Neural cell (in vitro differentiated cells): ENCODE data around the gene COL13A1. TPM values are rescaled to one million over a fixed set of nuclear protein-coding genes. Genes with fewer than 3 reads are reported as not detected.

Experiments used
- H2AFZ ChIP-seq: fragments of 200-600, 300-800 bp; sonication (generic), shearing (Covaris generic); 2 replicates; pipeline ENCODE4 v1.6.0; 2014; ENCODE audit warnings: low read depth, mild to moderate bottlenecking, antibody characterized with exemption, low read length, moderate library complexity
- H3F3A ChIP-seq: fragments of 200-600 bp; shearing (Covaris generic); 2 replicates; pipeline ENCODE4 v1.6.1; 2016; ENCODE audit warnings: mild to moderate bottlenecking, moderate library complexity, mixed read lengths, antibody characterized with exemption, low read length; ENCODE audit not compliant: insufficient read depth, poor library complexity, severe bottlenecking
- H3K27ac ChIP-seq: fragments of 200-600, 300-800 bp; sonication (generic), shearing (Covaris generic); 2 replicates; pipeline ENCODE4 v1.5.1; 2014; ENCODE audit warnings: mild to moderate bottlenecking, low read length, moderate library complexity
- H3K27me3 ChIP-seq: fragments of 300-800, 200-600 bp; sonication (generic), shearing (Covaris generic); 2 replicates; pipeline ENCODE4 v1.6.0; 2014; ENCODE audit warnings: mild to moderate bottlenecking, low read depth, low read length, moderate library complexity; ENCODE audit not compliant: insufficient read depth
- H3K36me3 ChIP-seq: fragments of 300-800, 200-600 bp; sonication (generic), shearing (Covaris generic); 2 replicates; pipeline ENCODE4 v1.5.1; 2014; ENCODE audit warnings: mild to moderate bottlenecking, antibody characterized with exemption, low read length, moderate library complexity; ENCODE audit not compliant: insufficient read depth
- H3K4me2 ChIP-seq: fragments of 300-800, 200-600 bp; sonication (generic), shearing (Covaris generic); 2 replicates; pipeline ENCODE4 v1.6.0; 2014; ENCODE audit warnings: mild to moderate bottlenecking, low read length
- H3K4me3 ChIP-seq: fragments of 300-800, 200-600 bp; sonication (generic), shearing (Covaris generic); 2 replicates; pipeline ENCODE4 v1.5.1; 2014; ENCODE audit warnings: mild to moderate bottlenecking, low read length, moderate library complexity
- H3K79me2 ChIP-seq: fragments of 200-600 bp; shearing (Covaris generic); replicated peaks from 2 replicates; pipeline ENCODE4 v1.6.0; 2014; ENCODE audit warnings: mild to moderate bottlenecking, low read length, moderate library complexity; ENCODE audit not compliant: insufficient read depth
- H3K9ac ChIP-seq: fragments of 300-800, 200-600 bp; sonication (generic), shearing (Covaris generic); 2 replicates; pipeline ENCODE4 v1.6.1; 2016; ENCODE audit warnings: mild to moderate bottlenecking, low read length, mixed read lengths
- H3K9me2 ChIP-seq: fragments of 200-600 bp; shearing (Covaris generic); 2 replicates; pipeline ENCODE4 v1.6.1; 2016; ENCODE audit warnings: mild to moderate bottlenecking, low read length, mixed read lengths; ENCODE audit not compliant: insufficient read depth
- H3K9me3 ChIP-seq: fragments of 200-600, 300-800 bp; sonication (generic), shearing (Covaris generic); 2 replicates; pipeline ENCODE4 v1.6.1; 2016; ENCODE audit warnings: mild to moderate bottlenecking, mixed run types, low read length, moderate library complexity, mixed read lengths
- H4K20me1 ChIP-seq: fragments of 200-600 bp; shearing (Covaris generic); 2 replicates; pipeline ENCODE4 v1.6.1; 2016; ENCODE audit warnings: mild to moderate bottlenecking, mixed run types; ENCODE audit not compliant: insufficient read depth
- EP300 ChIP-seq: fragments of 450-650 bp; conservative IDR thresholded peaks from 2 replicates; pipeline ENCODE4 v1.6.1; 2014; ENCODE audit warnings: antibody characterized with exemption, mild to moderate bottlenecking, moderate library complexity; ENCODE audit not compliant: poor library complexity, severe bottlenecking
- EZH2 ChIP-seq: fragments of 200-600, 300-800 bp; shearing (Covaris generic), sonication (generic); IDR thresholded peaks from 2 replicates; pipeline ENCODE4 v1.6.1; 2014; ENCODE audit warnings: antibody characterized with exemption, low read length, borderline replicate concordance, mild to moderate bottlenecking; ENCODE audit not compliant: insufficient read depth, poor library complexity, severe bottlenecking
- MXI1 ChIP-seq: fragments of 450-650 bp; conservative IDR thresholded peaks from 2 replicates; pipeline ENCODE4 v1.6.1; 2014; ENCODE audit warnings: antibody characterized with exemption, mild to moderate bottlenecking; ENCODE audit not compliant: poor library complexity, severe bottlenecking
- POLR2AphosphoS5 ChIP-seq: IDR thresholded peaks from 2 replicates; pipeline ENCODE4 v1.6.1; 2012
- RAD21 ChIP-seq: fragments of 450-650 bp; conservative IDR thresholded peaks from 2 replicates; pipeline ENCODE4 v1.6.1; 2014; ENCODE audit warnings: antibody characterized with exemption, mild to moderate bottlenecking, moderate library complexity
- SMC3 ChIP-seq: fragments of 450-650 bp; conservative IDR thresholded peaks from 2 replicates; pipeline ENCODE4 v1.6.1; 2014; ENCODE audit warnings: antibody characterized with exemption, mild to moderate bottlenecking, moderate library complexity; ENCODE audit not compliant: poor library complexity
- TAF1 ChIP-seq: IDR thresholded peaks from 2 replicates; pipeline ENCODE4 v1.6.1; 2012; ENCODE audit warnings: low read depth
- polyA plus RNA-seq: library from polyadenylated mRNA; depleted of rRNA; stranded (reverse); fragments of >200 nt; gene quantifications from 2 replicates; pipeline ENCODE4 v1.2.3, GENCODE V29; 2014
- TF ChIP-seq, protein P1 (sequence below): fragments of 450-650 bp; IDR thresholded peaks from 2 replicates; pipeline ENCODE4 v1.5.1; 2014; ENCODE audit warnings: antibody characterized with exemption, mild to moderate bottlenecking, moderate library complexity; ENCODE audit not compliant: poor library complexity, severe bottlenecking
- TF ChIP-seq, protein P2 (sequence below): IDR thresholded peaks from 2 replicates; pipeline ENCODE4 v1.6.1; 2012; ENCODE audit warnings: borderline replicate concordance

COL13A1 gene
- polyA plus RNA-seq, 1 donor from 2014 or later: 4.7 TPM

DNA sequence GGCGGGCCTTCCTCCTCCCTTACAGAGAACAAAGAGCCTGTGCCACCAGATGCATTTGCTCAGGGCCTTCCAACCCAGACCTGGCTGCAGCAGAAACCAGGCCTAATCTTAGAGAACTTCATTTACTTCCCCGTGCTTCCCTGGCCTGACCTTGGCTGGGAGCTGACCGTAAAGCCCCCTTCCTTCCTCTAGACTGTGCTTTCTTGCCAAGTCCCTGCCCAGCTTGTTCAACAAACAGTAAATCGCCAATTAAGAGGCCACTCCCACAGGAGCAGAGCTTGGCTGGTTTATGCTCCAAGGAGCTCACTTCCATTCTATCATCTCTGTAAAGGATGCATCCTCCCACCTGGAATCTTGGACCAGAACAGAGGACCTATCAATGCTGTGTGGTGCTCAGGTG, 110.9 kb downstream of the COL13A1 start:
- H3K79me2 ChIP-seq: no peaks in the 10 kb centered on the region
- no peaks in the 10 kb centered on the region for H3F3A ChIP-seq
- no peaks in the 10 kb centered on the region for H3K9me2 ChIP-seq
- no peaks in the 10 kb centered on the region for H3K27me3 ChIP-seq
- H3K27ac ChIP-seq: no peak overlapping the region
- no peaks in the 10 kb centered on the region for H4K20me1 ChIP-seq
- H3K36me3 ChIP-seq: no peaks in the 10 kb centered on the region
- H3K9me3 ChIP-seq: no peaks in the 10 kb centered on the region
- no peak overlapping the region for H3K4me2 ChIP-seq
- no peak overlapping the region for H3K4me3 ChIP-seq
- TF ChIP-seq EP300 (no peak), RAD21 (no peak), POLR2AphosphoS5 (no peak), EZH2 (no peak), MXI1 (no peak), TAF1 (no peak), SMC3 (no peak)
- TF ChIP-seq, protein P1, sequence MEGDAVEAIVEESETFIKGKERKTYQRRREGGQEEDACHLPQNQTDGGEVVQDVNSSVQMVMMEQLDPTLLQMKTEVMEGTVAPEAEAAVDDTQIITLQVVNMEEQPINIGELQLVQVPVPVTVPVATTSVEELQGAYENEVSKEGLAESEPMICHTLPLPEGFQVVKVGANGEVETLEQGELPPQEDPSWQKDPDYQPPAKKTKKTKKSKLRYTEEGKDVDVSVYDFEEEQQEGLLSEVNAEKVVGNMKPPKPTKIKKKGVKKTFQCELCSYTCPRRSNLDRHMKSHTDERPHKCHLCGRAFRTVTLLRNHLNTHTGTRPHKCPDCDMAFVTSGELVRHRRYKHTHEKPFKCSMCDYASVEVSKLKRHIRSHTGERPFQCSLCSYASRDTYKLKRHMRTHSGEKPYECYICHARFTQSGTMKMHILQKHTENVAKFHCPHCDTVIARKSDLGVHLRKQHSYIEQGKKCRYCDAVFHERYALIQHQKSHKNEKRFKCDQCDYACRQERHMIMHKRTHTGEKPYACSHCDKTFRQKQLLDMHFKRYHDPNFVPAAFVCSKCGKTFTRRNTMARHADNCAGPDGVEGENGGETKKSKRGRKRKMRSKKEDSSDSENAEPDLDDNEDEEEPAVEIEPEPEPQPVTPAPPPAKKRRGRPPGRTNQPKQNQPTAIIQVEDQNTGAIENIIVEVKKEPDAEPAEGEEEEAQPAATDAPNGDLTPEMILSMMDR: no peak
- TF ChIP-seq, protein P2, sequence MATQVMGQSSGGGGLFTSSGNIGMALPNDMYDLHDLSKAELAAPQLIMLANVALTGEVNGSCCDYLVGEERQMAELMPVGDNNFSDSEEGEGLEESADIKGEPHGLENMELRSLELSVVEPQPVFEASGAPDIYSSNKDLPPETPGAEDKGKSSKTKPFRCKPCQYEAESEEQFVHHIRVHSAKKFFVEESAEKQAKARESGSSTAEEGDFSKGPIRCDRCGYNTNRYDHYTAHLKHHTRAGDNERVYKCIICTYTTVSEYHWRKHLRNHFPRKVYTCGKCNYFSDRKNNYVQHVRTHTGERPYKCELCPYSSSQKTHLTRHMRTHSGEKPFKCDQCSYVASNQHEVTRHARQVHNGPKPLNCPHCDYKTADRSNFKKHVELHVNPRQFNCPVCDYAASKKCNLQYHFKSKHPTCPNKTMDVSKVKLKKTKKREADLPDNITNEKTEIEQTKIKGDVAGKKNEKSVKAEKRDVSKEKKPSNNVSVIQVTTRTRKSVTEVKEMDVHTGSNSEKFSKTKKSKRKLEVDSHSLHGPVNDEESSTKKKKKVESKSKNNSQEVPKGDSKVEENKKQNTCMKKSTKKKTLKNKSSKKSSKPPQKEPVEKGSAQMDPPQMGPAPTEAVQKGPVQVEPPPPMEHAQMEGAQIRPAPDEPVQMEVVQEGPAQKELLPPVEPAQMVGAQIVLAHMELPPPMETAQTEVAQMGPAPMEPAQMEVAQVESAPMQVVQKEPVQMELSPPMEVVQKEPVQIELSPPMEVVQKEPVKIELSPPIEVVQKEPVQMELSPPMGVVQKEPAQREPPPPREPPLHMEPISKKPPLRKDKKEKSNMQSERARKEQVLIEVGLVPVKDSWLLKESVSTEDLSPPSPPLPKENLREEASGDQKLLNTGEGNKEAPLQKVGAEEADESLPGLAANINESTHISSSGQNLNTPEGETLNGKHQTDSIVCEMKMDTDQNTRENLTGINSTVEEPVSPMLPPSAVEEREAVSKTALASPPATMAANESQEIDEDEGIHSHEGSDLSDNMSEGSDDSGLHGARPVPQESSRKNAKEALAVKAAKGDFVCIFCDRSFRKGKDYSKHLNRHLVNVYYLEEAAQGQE: no peak
- H3K9ac ChIP-seq: no peak overlapping the region
- H2AFZ ChIP-seq: no peak overlapping the region

DNA sequence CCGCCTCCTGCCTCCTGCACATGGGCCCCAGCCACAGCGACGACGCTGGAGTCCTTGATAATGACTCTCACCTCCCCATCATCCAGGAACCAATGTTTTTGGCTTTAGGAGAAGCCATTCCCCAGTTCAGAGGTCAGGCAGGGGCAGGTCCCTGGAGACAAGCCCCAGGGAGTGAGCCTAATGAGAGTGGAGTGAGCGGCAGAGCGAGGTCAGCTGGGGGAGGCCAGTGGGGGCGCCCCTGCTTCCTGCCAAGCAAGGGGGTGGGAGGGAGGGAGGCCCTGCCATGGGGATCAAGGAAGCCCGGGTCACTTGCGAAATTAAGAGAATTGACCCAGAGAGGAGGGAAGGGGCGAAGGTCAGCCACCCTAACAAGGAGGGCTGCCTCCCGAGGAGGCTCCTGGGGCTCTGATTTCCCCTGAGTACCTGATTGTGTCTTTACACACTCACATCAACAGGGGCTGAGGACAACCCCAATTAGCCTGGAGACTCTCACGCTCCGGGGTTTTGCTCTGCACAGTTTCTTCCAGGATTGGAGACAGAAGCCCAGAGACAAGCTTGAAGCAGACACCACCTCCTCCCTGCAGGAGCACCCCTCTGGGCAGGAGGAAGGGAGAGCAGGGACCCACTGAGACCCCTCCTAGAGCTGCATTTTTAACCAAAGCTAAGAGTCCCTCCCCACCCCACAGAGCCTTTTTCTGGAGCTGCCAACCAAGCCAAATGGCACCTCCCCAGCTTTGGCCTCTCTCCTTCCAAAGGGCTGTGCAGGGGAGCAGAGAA, 112.1 kb downstream of the COL13A1 start:
- Histone ChIP-seq H3K9me2 (no peaks in the 10 kb centered on the region), H3K27me3 (no peaks in the 10 kb centered on the region), H3K36me3 (no peaks in the 10 kb centered on the region), H3K79me2 (no peaks in the 10 kb centered on the region), H3F3A (no peaks in the 10 kb centered on the region), H3K27ac (no peak overlapping the region), H4K20me1 (no peaks in the 10 kb centered on the region), H3K9ac (no peak overlapping the region), H3K4me3 (no peak overlapping the region), H3K9me3 (no peaks in the 10 kb centered on the region), H2AFZ (no peak overlapping the region), H3K4me2 (no peak overlapping the region)
- TF ChIP-seq SMC3 (no peak), EP300 (no peak), MXI1 (no peak), POLR2AphosphoS5 (no peak), RAD21 (no peak), TAF1 (no peak), EZH2 (no peak)
- TF ChIP-seq, protein P2: no peak
- TF ChIP-seq, protein P1: no peak
